Retinal pigment epithelial cell (primary cell): Measurements from ENCODE around the gene ZSWIM6.

ENCODE experiments used
- DNase-seq: peaks from one replicate; pipeline ENCODE4 v3.0.0-alpha.2; 2010; ENCODE audit warnings: low read depth
- H3K4me3 ChIP-seq: 2 replicates; pipeline ENCODE4 v1.5.1; 2011; ENCODE audit warnings: mild to moderate bottlenecking, low read length, control low read depth, moderate library complexity
- CTCF ChIP-seq: conservative IDR thresholded peaks from 2 replicates; pipeline ENCODE4 v1.5.1; 2011; ENCODE audit warnings: low read depth, low read length, control low read depth, inconsistent platforms

Gene ZSWIM6

GRCh38 chr5:61576556-61576955 lies 244.5 kb downstream of the ZSWIM6 start:
- no peak for DNase-seq
- no peak overlapping the region for H3K4me3 ChIP-seq
- TF ChIP-seq CTCF: no peak

- no peak for TF ChIP-seq CTCF
- no peak for DNase-seq
- H3K4me3 ChIP-seq: no peak overlapping the region
Measured at GRCh38 chr5:61578858-61579503, 246.9 kb downstream of the ZSWIM6 start.

- no peak for TF ChIP-seq CTCF
- no peak overlapping the region for H3K4me3 ChIP-seq
- no peak for DNase-seq
Measured at GRCh38 chr5:61582205-61582820, 250.3 kb downstream of the ZSWIM6 start.

- no peak for TF ChIP-seq CTCF
- H3K4me3 ChIP-seq: no peak overlapping the region
- no peak for DNase-seq
Measured at GRCh38 chr5:61582887-61583286, 250.8 kb downstream of the ZSWIM6 start.

- H3K4me3 ChIP-seq: no peak overlapping the region
- DNase-seq: no peak
- TF ChIP-seq CTCF: no peak
Measured at GRCh38 chr5:61586096-61587084, 254.3 kb downstream of the ZSWIM6 start.

- no peak overlapping the region for H3K4me3 ChIP-seq
- no peak for TF ChIP-seq CTCF
- DNase-seq: no peak
Measured at GRCh38 chr5:61587125-61587524, 255.1 kb downstream of the ZSWIM6 start.
